Adipocyte (in vitro differentiated cells): Measurements from ENCODE around the gene C1orf122.

Source experiments
- DNase-seq: peaks from one replicate; pipeline ENCODE4 v3.0.0-alpha.2; 2015; ENCODE audit warnings: low read depth
- H3K27me3 ChIP-seq: replicated peaks from 2 replicates; pipeline ENCODE4 v1.7.0; 2013; ENCODE audit warnings: mild to moderate bottlenecking, low read length, moderate library complexity; ENCODE audit not compliant: control insufficient read depth, insufficient read depth
- H3K36me3 ChIP-seq: 2 replicates; pipeline ENCODE4 v1.7.0; 2013; ENCODE audit warnings: low read length, mild to moderate bottlenecking, moderate library complexity; ENCODE audit not compliant: control insufficient read depth, insufficient read depth, severe bottlenecking
- H3K4me1 ChIP-seq: 2 replicates; pipeline ENCODE4 v1.7.0; 2013; ENCODE audit warnings: mild to moderate bottlenecking, low read length, moderate library complexity; ENCODE audit not compliant: control insufficient read depth, insufficient read depth
- H3K4me3 ChIP-seq: 2 replicates; pipeline ENCODE4 v1.7.0; 2013; ENCODE audit warnings: mild to moderate bottlenecking, low read length, moderate library complexity
- H3K9ac ChIP-seq: 2 replicates; pipeline ENCODE4 v1.7.0; 2013; ENCODE audit warnings: mild to moderate bottlenecking, low read length, moderate library complexity
- H3K9me3 ChIP-seq: 2 replicates; pipeline ENCODE4 v1.7.0; 2013; ENCODE audit warnings: mild to moderate bottlenecking, low read length, moderate library complexity; ENCODE audit not compliant: control insufficient read depth

Gene C1orf122

DNA sequence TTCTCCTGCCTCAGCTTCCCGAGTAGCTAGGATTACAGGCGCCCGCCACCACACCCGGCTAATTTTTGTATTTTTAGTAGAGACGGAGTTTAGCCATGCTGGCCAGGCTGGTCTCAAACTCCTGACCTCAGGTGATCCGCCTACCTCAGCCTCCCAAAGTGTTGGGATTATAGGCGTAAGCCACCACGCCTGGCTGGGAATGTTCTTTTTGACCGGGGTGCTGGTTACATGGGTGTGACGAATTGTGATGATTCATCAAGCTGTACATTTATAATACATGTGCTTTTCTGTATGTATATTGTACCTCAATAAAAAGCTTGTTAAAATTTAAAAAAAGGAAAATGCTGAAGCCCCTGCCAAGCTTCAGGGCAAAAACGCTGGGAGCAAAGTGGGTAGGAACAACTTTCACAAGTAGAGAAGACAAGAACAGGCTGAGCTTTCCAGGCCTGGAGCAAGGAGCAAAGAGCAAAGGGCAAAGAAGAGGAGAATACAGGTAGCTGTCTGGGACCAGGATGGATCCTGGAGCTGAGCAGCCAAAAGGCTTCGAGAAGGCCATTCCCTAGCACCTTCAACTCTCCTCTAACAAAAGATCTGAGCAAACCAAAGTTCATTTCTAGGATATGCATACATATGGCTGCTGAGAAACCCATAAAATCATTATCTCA lies 21.0 kb downstream of the C1orf122 start:
- DNase-seq, result no peak
- Histone ChIP-seq H3K9ac (no peak overlapping the region), H3K4me1 (no peaks in the 10 kb centered on the region), H3K36me3 (peaks cover 63% of the 10 kb centered on the region), H3K4me3 (no peak overlapping the region), H3K9me3 (no peaks in the 10 kb centered on the region), H3K27me3 (no peaks in the 10 kb centered on the region)

DNA sequence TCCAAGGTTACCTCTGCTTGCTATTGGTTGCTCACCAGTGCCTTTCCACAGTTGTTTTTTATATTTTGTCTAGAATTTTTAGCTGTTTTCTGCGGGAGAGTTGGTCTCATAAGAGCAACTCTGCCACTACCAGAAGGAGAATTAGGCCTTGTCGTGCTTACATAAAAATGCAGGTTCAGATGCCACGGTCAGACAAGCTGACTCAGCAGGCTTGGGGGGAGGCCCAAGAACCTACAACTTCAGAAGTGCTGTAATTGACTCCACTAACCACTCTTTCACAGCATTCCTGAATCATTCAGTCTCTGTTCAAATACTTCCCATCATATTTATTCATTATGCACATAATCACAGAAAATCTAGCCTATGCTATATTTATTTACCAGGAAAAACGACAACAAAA lies 23.5 kb downstream of the C1orf122 start:
- no peak overlapping the region for H3K4me3 ChIP-seq
- H3K9ac ChIP-seq, result no peak overlapping the region
- no peaks in the 10 kb centered on the region for H3K9me3 ChIP-seq
- H3K4me1 ChIP-seq, result no peaks in the 10 kb centered on the region
- H3K27me3 ChIP-seq, result no peaks in the 10 kb centered on the region
- DNase-seq, result no peak
- H3K36me3 ChIP-seq, result peaks cover 71% of the 10 kb centered on the region

GRCh38 chr1:37831809-37832208 lies 24.2 kb downstream of the C1orf122 start:
- no peaks in the 10 kb centered on the region for H3K9me3 ChIP-seq
- H3K4me1 ChIP-seq, result no peaks in the 10 kb centered on the region
- DNase-seq, result no peak
- no peak overlapping the region for H3K9ac ChIP-seq
- peaks cover 78% of the 10 kb centered on the region for H3K36me3 ChIP-seq
- no peaks in the 10 kb centered on the region for H3K27me3 ChIP-seq
- no peak overlapping the region for H3K4me3 ChIP-seq

DNA sequence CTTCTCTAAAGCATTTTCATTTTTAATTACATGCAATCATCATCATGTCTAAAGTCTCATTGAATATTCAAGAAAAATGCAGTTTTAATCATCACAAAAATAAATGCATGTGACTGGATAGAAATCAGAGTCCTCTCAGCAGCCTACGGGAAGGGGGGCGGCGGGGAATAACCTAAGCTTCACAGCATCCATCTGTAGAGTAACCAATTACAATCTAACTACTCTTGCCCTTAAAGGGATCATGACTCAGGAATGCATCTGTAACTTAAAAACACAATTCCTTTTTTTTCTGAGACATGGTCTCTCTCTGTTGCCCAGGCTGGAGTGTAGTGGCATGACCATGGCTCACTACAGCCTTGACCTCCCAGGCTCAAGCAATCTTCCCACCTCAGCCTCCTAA lies 29.2 kb downstream of the C1orf122 start:
- Histone ChIP-seq H3K9ac (no peak overlapping the region), H3K9me3 (no peaks in the 10 kb centered on the region), H3K4me1 (peaks cover 5% of the 10 kb centered on the region), H3K4me3 (no peak overlapping the region), H3K36me3 (peaks cover 79% of the 10 kb centered on the region), H3K27me3 (no peaks in the 10 kb centered on the region)
- DNase-seq, result no peak

- Histone ChIP-seq H3K36me3 (peaks cover 61% of the 10 kb centered on the region), H3K27me3 (no peaks in the 10 kb centered on the region), H3K9ac (no peak overlapping the region), H3K9me3 (no peaks in the 10 kb centered on the region), H3K4me1 (peaks cover 5% of the 10 kb centered on the region), H3K4me3 (no peak overlapping the region)
- DNase-seq, result no peak
Measured at GRCh38 chr1:37839676-37840075, 32.1 kb downstream of the C1orf122 start.

DNA sequence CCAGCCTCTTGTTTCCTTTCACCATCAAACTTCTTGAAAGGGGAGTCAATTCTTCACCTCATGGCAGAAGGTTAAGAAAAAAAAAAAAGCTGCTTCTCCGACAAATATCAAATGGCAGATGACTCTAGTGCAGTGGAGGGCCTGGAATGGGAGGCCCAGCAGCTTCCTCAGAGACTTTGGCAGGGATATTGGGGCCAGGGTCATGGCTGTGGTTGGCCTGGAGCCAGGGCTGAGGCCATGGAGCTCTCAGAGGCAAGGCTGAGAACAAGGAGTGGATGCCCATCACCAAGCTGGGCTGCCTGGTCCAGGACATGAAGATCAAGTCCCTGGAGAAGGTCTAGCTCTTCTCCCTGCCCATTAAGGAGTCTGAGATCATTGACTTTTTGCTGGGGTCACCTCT lies 33.1 kb downstream of the C1orf122 start:
- Histone ChIP-seq H3K27me3 (no peaks in the 10 kb centered on the region), H3K4me1 (peaks cover 15% of the 10 kb centered on the region), H3K9ac (no peak overlapping the region), H3K4me3 (no peak overlapping the region), H3K9me3 (no peaks in the 10 kb centered on the region), H3K36me3 (peaks cover 52% of the 10 kb centered on the region)
- no peak for DNase-seq

DNA sequence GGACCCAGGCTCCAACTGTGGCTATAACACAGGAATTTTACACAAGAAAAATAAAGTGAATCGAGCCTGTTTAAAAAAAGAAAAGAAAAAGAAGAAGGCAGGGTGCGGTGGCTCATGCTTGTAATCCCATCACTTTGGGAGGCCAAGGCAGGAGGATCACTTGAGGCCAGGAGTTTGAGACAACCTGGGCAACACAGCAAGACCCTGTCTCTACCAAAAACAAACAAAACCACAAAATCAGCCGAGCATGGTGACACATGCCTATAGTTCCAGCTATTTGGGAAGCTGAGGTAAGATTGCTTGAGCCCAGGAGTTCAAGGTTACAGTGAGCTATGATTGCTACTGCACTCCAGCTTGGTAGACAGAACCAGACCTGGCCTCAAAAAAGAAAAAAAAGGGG lies 34.1 kb downstream of the C1orf122 start:
- Histone ChIP-seq H3K27me3 (no peaks in the 10 kb centered on the region), H3K9ac (no peak overlapping the region), H3K4me3 (no peak overlapping the region), H3K36me3 (peaks cover 47% of the 10 kb centered on the region), H3K9me3 (no peaks in the 10 kb centered on the region), H3K4me1 (peaks cover 22% of the 10 kb centered on the region)
- no peak for DNase-seq

- H3K27me3 ChIP-seq, result no peaks in the 10 kb centered on the region
- H3K9me3 ChIP-seq, result no peaks in the 10 kb centered on the region
- peaks cover 28% of the 10 kb centered on the region for H3K36me3 ChIP-seq
- no peak for DNase-seq
- H3K4me3 ChIP-seq, result no peak overlapping the region
- H3K9ac ChIP-seq, result no peak overlapping the region
- peaks cover 23% of the 10 kb centered on the region for H3K4me1 ChIP-seq
Measured at GRCh38 chr1:37844536-37844935, 36.9 kb downstream of the C1orf122 start.

GRCh38 chr1:37845049-37845646 lies 37.6 kb downstream of the C1orf122 start:
- Histone ChIP-seq H3K27me3 (no peaks in the 10 kb centered on the region), H3K9ac (no peak overlapping the region), H3K9me3 (no peaks in the 10 kb centered on the region), H3K4me1 (peaks cover 29% of the 10 kb centered on the region), H3K36me3 (peaks cover 22% of the 10 kb centered on the region), H3K4me3 (no peak overlapping the region)
- no peak for DNase-seq

GRCh38 chr1:37845786-37846185 lies 38.2 kb downstream of the C1orf122 start:
- Histone ChIP-seq H3K27me3 (no peaks in the 10 kb centered on the region), H3K9ac (no peak overlapping the region), H3K4me3 (no peak overlapping the region), H3K4me1 (peaks cover 32% of the 10 kb centered on the region), H3K9me3 (no peaks in the 10 kb centered on the region), H3K36me3 (peaks cover 17% of the 10 kb centered on the region)
- DNase-seq, result peak; percentile 47

DNA sequence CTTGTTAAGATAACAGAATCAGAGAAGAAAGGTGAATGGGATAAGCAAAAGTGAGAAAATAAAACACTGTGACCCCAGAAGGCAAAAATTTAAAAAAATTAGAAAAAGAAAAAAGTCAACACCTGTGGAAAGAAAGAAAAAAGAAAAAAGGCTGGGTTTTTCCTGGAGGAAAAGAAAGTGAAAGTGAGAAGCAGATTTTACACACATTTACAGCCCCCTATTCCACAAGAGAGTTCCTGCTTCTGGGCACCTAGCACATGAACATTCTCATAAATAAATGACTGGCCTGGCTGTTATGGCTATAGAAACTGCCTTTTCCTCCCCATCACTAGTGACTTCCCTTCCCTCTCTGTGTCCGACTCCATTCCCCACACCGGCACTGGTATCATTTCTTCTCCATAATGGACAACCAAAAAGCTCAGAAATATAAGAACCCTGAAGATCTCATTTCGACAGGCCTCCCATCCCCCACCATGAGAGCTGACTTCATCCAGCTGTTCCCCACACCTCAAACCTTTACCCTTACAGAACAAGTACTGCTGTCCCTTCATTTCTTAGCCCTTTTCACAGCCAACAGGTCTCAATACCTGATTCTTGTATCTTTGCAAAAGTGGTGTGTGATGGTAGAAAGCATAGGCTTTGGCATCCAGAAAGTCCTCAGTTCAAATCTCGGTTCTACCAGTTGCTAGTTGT lies 39.2 kb downstream of the C1orf122 start:
- DNase-seq, result no peak
- H3K27me3 ChIP-seq, result no peaks in the 10 kb centered on the region
- H3K9me3 ChIP-seq, result no peaks in the 10 kb centered on the region
- H3K4me1 ChIP-seq, result peaks cover 40% of the 10 kb centered on the region
- no peak overlapping the region for H3K4me3 ChIP-seq
- H3K36me3 ChIP-seq, result peaks cover 17% of the 10 kb centered on the region
- no peak overlapping the region for H3K9ac ChIP-seq
